ENCODE results near the gene PCDH1.

GRCh38 chr5:141806626-141807025 lies 71.6 kb downstream of the PCDH1 start:
- TF ChIP-seq, protein P1, sequence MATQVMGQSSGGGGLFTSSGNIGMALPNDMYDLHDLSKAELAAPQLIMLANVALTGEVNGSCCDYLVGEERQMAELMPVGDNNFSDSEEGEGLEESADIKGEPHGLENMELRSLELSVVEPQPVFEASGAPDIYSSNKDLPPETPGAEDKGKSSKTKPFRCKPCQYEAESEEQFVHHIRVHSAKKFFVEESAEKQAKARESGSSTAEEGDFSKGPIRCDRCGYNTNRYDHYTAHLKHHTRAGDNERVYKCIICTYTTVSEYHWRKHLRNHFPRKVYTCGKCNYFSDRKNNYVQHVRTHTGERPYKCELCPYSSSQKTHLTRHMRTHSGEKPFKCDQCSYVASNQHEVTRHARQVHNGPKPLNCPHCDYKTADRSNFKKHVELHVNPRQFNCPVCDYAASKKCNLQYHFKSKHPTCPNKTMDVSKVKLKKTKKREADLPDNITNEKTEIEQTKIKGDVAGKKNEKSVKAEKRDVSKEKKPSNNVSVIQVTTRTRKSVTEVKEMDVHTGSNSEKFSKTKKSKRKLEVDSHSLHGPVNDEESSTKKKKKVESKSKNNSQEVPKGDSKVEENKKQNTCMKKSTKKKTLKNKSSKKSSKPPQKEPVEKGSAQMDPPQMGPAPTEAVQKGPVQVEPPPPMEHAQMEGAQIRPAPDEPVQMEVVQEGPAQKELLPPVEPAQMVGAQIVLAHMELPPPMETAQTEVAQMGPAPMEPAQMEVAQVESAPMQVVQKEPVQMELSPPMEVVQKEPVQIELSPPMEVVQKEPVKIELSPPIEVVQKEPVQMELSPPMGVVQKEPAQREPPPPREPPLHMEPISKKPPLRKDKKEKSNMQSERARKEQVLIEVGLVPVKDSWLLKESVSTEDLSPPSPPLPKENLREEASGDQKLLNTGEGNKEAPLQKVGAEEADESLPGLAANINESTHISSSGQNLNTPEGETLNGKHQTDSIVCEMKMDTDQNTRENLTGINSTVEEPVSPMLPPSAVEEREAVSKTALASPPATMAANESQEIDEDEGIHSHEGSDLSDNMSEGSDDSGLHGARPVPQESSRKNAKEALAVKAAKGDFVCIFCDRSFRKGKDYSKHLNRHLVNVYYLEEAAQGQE (IDR thresholded peaks at IDR 0.05; ENCODE audit: insufficient read depth in 1 of 2, low read depth in 2 of 2, low read length in 2 of 2), result no peak
- no peak for TF ChIP-seq POLR2AphosphoS5 (IDR thresholded peaks at IDR 0.05; ENCODE audit: low read depth, low read length)
